Fibroblast of skin of abdomen (primary cell): ENCODE results near the gene TMX1.
A peak's percentile ranks its signal among the peaks of the same experiment; 100 is the strongest.

ENCODE experiments used
- DNase-seq: peaks from one replicate; pipeline ENCODE4 v3.0.0-alpha.2; 2013

TMX1 gene

DNA sequence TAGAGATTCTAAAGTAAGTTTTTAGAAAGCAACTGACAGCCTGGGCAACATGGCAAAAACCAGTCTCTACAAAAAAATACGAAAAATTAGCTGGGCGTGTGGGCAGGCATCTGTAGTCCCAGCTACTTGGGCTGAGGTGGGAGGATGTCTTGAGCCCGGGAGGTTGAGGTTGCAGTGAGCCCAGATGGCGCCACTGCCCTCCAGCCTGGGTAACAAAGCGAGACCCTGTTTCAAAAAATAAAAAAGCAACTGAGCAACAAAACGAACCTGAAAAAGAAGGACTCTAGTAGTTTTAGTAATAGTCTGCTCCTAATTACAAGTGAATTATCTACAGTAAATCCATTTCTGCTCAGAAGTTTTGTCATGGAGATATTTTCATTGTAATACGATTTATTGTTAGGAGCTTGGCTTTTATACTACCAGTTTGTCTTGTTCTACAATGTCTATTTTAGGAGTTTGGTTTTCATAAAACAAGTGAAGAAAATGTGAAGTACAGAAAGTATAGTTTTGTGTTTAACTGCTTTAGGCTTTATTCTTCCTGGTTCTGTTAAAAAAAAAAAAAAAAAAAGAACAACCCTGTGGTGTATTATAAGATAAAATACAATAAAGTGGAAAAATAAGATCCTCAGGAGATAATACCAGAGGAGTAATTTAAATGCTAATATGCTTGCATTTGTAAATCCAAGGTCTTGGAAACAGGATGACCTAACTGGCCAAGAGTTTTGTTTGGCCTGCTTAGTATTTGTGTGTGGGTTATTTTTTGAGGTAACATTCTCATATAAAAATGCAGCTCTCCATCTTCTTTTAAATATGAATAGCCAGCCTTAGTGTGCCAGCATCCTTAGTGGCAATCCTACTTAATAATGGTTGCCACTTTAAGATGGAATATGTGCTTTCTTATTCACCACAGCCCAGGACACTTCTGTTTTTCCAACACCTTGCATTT is 2.8 kb downstream of the TMX1 start:
- no peak for DNase-seq

DNA sequence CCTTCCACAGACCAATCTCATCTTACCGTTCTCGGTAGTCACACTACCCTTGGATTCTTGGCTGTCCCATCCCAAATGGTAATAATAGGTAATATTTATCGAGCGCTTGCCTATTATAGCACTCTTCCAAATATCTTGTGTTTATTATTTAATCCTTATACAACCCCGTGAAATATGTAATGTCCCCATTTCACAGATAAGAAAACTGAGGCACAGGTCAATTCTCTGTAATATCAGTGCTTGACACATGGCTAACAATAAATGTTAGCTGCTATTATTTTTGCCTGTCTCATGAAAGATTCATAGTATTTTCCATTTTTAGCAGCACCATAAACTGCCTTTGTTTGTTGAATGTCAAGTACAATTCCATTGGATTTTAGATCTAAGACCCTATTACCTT is 4.5 kb downstream of the TMX1 start:
- DNase-seq: no peak

DNA sequence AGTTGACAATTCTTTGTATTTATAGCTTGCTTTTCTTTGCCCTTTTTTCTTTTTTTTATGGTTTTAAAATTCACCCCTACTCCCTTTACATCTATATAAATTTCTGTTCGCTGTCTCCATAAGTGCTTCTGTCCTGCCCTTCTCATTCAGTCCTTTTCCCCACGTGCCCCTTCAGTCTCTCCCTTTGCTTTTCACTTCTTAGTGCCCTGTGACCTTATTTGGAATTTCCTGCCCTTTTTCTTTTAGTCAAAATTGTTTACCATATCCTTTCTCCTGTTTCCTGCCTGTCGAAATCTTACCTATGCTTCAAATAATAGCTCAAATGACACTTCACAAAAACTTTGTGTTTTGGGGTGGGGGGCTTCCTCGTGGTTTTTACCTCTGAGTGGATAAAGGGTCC is 6.0 kb downstream of the TMX1 start:
- DNase-seq: no peak

DNA sequence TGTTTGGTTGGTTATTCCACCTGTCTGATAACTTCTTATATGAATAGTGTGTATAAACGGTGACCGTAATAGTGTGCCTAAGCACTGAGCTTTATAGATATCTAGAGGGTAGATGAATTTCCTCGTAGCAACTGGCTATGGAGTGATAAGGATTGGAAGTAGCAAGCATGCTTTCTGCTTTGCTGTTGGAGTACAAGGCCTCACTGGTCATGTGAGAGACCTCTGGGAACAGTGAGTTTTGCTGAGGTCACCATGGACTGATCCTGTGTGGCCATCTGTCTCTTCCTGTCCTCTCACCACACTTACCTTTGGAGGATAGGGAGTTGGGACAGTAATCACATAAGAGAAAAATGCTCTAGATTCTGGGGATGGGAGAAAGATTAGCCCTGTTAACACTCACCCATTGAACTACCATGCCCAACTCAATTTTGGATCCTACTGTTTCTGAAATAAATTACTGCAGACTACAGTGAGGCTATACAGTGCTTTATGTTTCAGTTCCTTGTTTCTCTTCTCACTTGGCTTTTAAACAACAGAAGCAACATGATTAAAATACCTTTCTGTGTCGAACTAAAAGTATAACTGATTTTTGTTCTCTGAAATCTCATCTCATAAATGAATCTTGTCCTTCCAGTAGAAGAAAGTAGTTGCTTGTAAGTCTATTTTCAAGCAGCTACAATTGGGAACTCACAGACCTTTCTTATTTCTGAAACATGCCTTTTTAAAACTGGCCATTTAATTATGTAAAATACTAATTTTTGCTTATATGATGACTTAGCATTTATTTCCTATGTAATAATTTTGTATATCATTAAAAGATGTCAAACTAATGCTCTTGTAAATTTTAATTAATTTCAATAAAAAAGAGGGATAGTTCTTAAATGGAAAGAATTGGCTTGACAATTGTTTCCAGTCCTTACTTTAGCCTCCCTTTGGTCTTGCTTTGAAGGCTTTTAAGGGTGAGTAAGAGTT is 8.3 kb downstream of the TMX1 start:
- DNase-seq: no peak

DNA sequence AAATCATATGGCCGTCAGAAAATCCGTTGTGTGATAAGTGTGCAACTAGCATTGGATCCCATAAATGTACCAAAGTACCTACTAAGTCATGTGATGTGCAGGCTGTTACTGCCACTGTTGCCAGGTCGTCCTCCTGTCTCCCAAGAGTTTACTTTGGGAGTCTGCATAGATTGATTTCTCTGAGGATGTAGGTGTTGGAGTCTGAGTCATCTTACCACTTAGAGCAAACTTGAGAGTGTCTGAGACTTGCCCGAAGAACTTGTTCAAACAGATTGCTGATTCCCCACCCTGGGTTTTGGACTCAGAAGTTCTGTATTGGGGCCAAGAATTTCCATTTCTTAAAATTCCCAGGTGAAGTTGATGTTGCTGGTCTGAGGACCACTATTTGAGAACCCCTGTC is 11.4 kb downstream of the TMX1 start:
- DNase-seq: no peak

DNA sequence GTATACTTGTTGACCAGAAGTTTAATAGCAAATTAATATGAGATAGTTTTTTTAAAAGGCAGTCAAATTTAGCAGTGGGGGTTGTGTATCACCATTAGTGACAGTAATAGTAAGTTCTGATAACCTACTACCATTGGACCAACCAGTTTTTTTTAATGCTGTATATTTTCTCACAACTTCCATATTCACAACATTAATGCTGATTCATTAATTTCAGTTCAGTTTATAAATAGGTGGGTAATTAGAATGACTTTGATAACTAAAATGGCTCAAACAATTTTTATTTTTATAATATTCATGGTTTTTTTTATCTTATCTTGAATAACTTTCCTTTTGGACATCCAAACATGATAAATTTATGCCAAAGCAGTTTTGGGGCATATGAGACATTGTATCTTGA is 13.8 kb downstream of the TMX1 start:
- no peak for DNase-seq

DNA sequence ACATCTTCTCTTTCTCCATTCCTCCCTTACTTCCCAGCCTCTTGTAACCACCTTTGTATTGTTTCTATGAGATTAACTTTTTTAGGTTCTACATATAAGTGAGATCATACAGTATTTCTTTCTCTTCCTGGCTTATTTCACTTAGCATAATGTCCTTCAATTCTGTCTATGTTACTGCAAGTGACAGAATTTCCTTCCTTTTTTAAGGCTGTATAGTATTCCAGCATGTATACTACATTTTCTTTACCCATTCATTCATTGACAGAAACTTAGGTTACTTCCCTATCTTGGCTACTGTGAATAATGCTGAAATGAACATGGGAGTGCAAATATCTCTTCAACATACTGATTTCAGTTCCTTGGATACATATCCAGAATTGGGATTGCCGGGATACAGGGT is 18.2 kb downstream of the TMX1 start:
- no peak for DNase-seq

DNA sequence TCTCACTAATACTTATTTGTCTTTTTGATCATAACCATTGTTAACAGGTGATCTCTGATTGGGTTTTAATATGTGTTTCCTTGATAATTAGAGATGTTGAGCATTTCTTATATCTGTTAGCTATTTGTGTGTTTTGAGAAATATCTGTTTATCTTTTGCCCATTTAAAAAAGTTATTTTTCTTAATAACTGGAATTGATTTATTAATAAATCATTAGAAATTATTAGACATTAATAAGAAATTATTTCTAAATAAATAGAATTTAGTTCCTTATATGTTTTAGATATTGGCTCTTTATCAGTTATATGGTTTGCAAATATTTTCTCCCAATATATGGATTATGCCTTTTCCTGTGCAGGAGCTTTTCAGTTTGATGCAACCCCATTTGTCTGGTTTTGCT is 18.7 kb downstream of the TMX1 start:
- no peak for DNase-seq

DNA sequence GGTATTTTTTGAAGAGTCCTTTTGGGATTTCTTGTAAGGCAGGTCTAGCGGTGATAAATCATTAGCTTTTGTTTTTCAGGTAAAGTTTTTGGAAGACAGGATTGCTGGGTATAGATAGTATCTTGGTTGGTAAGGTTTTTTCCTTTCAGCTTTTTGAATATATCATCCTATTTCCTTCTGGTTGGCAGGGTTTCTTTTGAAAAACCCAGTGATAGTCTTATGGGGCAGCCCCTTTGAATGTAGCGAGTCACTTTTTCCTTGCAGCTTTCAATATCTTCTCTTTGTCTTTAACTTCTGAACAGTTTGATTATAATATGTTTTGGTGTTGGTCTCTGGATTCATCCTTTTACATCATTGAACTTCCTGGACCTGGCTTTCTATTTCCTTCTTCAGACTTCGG is 20.2 kb downstream of the TMX1 start:
- DNase-seq: no peak

DNA sequence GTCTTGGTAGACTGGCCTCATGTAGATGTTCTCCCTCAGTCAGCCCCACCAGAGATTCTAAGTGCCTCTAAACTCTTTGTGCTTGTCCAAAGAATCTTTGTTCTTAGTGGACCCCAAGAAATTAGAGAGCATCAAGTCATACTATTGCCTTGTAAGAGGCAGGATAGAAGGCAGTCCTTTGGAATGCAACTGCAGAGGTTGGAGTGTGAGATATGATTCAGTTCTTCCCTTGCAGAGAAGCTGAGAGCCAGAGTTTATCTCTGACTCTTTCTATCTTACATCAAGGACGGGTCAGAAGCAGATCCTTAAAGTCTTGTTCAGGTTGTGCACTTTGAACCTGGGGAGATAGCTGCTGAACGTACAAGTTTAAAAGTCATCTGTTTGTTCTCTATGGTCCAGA is 21.1 kb downstream of the TMX1 start:
- DNase-seq: no peak

DNA sequence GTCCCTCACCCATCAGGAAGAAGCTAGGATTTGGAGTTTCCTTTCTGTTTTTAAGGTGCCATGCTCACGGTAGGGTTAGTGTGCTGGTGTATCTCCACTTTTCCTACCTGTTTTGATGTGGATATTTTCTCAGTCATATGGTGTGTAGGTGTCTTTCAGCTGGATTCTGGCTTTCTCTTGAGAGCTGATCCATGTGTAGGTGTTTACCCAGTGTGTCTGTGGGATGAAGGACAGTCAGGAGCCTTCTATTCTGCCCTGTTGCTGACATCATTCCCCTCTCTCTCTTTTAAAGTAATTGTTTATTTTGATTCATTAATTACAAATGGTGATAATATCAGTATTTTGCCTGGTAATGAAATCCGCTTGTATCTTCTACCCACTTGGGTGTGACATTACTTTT is 22.8 kb downstream of the TMX1 start:
- no peak for DNase-seq

DNA sequence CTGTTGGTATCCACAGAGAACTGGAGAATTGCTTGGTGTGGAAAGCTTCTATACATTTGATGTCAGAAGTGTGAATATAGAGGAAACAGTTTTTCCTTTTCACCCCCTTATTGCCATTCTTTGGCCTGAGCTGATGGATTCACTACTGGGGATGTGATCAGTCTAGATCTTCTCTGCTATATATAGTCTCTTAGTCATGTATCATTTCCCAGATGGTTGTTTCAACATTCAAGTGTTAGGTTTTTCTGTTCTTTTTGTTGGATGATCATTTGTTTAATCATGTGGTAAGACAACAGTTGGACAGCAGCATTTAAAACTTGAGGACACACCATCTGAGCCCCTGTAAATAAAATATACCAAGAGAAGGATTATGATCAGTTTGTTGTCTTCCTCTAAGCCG is 29.6 kb downstream of the TMX1 start:
- DNase-seq: no peak

DNA sequence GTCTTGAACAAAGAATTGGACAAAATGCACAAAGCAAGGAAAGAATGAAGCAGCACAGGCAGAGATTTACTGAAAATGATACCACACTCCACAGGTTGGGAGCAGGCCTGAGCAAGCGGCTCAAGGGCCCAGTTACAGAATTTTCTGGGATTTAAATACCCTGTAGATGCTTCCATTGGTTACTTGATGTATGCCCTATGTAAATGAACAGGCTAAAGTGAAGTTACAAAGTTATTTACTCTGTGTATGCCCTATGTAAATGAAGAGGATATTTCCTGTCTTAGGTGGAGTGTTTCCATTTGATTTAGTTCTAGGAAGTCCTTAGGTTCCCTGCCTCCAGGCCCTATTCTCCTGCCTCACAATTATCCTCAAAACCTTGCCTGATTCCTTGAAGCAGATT is 36.6 kb downstream of the TMX1 start:
- DNase-seq: no peak

DNA sequence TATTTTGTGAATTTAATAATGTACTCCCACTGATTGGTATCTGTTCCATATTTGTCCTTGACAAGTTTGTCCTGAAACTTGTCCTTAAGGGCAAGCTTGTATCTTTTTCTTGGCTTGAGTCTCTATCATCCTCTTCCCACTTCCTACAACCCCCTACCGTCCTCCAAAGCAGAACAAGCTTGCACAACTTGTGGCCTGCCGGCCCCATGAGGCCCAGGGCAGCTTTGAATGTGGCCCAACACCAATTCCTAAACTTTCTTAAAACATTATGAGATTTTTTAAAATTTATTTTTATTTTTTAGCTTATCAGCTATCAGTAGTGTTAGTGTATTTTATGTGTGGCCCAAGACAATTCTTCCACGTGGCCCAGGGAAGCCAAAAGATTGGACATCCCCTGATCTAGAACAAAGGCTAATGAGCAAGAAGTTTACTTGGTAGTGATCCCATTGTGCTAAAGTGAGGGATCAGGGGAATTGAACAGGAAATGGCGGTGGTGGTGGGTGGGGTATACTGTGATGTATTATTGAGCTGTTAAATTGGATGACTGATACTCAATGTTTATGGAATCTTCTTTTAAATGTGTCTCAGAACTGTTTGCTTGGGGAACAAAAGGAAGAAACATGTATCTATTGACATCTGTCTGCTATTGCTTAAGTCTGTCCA is 37.8 kb downstream of the TMX1 start:
- DNase-seq: no peak

DNA sequence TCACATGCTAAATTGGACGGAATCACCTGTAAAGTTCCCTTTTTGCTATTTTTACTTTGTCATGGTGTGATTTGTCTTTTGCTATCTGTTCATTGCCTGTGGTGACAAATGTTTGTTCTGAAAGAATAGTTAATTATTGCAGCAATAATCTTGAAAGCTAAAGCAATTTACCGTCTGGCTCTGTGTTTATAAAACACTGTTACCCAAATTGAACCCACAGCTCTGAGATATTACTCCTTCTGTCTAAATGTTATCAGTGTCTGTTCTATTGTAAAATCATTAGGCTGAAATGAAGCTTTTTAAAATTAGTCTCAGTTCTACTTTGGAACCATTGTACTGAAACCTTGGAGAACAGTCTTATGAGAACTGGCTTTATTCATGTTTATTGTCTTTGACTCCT is 42.5 kb downstream of the TMX1 start:
- DNase-seq: no peak

DNA sequence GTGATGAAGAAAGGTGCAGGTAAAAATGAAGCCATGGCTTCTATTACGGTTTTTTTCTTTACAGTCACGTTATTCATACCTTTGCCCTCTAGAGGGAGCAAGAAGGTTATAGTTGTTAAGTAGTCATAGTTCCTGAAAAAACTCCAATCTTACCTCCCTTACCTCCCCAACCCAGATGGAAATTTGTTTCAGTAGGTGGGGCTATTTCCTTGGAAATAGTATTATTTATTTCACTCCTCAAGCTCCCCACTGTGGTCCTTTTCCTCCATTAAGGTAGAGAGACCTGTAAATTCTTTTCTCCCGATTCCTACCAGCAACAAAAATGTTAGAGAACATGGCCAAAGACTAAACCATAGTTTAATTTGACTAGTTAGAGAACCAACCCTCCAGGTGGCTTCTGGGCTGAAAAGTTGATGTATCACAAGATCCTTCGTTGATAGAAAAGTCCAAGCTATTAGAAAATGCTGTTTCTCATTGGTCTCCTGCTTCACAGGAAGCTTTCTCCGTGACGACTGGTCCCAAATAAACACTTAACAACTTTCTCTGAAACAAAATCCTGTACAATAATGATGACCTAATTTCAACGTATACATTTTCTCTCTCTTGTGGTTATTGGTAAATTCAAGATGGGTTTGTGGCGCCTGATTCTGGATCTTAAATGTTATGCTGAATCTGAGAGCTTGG is 43.5 kb downstream of the TMX1 start:
- DNase-seq: peak; percentile 89

DNA sequence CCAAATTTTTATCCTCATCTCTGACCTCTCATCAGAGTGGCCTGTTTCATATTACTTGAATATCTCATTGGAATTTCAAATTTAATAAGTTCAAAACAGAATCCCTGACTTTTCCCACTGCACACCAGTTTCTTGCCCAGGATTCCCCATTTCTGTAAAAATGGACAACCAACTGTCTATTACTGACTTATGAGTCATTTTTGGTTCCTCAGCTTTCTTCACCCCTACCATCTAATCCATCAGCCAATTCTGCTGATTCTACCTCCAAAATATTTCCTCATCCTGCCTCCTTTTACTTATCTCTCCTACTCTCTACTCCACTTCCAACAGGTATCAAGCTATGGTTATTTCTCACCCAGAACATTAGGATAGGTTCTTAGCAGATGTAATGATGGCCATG is 44.2 kb downstream of the TMX1 start:
- DNase-seq: peak; percentile 23

DNA sequence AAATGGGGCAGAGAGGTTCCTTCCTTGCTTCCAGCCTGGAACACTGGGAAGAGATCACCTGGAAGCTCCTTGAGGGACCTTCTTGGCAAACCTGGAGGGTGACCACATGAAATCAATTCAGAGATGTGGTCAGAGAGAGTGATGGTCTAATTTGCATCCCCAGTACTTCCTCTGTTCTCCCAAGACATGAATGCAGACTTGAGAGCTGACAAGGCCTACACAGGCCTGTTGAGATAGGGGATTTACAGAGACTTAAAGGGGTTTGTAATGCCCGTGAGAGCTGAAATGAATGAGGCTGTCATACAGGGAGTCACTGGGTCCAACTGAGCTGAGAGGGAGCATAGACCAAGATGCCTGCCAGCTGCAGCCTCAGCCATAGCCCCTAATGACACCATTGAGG is 45.1 kb downstream of the TMX1 start:
- DNase-seq: no peak

DNA sequence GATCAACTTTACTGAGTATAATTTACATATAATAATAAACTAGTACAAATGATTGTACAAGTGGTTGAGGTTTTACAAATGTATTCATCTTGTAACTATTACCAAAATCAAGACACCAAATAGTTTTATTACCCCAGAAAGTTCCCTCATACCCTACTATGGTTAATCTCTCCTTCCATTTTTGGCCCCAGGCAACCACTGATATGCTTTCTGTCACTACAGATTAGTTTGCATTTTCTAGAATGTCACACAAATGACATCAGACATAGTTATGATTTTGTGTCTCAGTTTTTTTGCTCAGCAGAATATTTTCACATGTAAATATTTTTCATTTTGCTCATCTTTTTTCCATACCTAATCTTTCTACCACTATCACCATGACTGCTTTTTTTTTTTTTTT is 49.1 kb downstream of the TMX1 start:
- no peak for DNase-seq

DNA sequence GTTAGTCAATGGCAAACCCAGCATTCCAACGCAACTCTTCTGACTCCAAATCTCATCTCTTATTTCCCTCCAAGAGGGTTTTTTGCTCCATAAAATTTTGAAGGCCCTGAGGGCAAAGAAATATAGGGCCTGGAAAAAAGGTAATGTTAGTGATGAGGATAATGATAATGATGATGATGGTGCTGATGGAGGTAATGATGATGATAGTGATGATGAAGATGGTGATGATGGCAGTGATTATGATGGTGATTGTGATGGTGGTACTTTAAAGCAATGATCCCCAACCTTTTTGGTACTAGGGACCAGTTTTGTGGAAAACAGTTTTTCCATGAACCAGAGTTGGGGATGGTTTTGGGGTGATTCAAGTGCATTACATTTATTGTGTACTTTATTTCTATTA is 50.1 kb downstream of the TMX1 start:
- no peak for DNase-seq

DNA sequence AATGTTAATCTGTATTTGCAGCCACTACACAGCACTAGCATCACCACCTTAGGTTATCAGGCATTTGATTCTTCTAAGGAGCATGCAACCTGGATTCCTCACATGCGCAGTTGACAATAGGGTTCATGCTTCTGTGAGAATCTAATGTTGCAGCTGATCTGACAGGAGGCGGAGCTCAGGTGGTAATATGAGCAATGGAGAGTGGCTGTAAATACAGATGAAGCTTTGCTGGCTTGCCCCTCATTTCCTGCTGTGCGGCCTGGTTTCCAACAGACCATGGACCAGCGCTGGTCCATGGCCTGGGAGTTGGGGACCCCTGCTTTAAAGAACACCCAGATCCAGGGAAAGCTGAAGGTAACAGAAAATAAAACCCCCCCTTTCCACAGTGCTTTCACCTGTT is 51.0 kb downstream of the TMX1 start:
- no peak for DNase-seq

DNA sequence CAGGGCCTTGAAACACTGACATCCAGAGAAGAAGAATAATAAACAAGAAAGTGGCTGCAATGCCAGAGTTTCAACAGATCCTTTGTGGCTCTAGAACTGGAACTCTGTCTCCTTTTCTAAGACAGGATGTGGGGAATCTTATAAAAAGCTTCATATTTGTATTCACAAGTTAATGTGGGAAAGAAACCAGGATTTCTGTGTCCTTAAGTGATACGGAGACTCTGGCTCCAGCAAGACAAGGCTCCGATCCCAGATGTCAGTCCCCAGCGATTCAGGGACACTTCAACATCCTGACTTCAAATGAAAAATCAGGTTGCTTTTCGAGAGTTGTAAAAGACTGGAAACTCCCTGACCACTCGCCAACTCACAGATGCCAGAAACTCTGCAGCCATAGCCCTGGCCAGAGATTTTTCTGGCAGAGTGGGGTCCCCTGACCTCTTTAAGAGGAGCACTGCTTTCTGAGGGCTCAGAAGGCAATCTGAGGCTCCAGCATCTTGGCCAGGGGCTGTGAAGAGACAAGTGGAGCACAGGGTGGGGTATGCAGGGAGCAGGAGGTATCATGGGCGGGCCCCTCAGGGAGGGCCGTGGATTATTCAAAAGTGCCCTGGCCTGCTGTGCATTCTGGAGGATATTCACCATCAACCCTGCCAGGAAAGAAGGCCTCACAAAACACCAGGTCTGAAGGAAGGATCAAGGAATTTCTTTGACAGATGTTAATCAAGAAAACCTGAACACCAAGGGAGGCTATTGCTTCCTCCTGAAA is 53.3 kb downstream of the TMX1 start:
- peak; percentile 45 for DNase-seq
